ENCODE data around the gene NAA38.

NAA38 gene

DNA sequence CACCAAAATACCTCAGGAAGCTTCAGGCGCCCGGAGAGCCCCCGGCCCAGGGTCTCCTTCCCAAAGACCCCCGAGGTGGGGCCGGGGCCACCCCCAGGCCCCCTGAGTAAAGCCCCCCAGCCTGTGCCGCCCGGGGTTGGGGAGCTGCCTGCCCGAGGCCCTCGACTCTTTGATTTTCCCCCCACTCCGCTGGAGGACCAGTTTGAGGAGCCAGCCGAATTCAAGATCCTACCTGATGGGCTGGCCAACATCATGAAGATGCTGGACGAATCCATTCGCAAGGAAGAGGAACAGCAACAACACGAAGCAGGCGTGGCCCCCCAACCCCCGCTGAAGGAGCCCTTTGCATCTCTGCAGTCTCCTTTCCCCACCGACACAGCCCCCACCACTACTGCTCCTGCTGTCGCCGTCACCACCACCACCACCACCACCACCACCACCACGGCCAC, 9.2 kb downstream of the NAA38 start:
- Mint-ChIP-seq H3K27ac (no peak overlapping the region), H3K9me3 (no peaks in the 10 kb centered on the region), H3K27me3 (ENCODE audit: low read depth, poor library complexity) (peaks cover 11% of the 10 kb centered on the region), H3K36me3 (ENCODE audit: low read depth) (peaks cover 39% of the 10 kb centered on the region), H3K4me3 (no peak overlapping the region), H3K4me1 (peaks cover 42% of the 10 kb centered on the region)
- TF ChIP-seq, protein P1, sequence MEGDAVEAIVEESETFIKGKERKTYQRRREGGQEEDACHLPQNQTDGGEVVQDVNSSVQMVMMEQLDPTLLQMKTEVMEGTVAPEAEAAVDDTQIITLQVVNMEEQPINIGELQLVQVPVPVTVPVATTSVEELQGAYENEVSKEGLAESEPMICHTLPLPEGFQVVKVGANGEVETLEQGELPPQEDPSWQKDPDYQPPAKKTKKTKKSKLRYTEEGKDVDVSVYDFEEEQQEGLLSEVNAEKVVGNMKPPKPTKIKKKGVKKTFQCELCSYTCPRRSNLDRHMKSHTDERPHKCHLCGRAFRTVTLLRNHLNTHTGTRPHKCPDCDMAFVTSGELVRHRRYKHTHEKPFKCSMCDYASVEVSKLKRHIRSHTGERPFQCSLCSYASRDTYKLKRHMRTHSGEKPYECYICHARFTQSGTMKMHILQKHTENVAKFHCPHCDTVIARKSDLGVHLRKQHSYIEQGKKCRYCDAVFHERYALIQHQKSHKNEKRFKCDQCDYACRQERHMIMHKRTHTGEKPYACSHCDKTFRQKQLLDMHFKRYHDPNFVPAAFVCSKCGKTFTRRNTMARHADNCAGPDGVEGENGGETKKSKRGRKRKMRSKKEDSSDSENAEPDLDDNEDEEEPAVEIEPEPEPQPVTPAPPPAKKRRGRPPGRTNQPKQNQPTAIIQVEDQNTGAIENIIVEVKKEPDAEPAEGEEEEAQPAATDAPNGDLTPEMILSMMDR (IDR thresholded peaks at IDR 0.05) = no peak
- DNase-seq = no peak

DNA sequence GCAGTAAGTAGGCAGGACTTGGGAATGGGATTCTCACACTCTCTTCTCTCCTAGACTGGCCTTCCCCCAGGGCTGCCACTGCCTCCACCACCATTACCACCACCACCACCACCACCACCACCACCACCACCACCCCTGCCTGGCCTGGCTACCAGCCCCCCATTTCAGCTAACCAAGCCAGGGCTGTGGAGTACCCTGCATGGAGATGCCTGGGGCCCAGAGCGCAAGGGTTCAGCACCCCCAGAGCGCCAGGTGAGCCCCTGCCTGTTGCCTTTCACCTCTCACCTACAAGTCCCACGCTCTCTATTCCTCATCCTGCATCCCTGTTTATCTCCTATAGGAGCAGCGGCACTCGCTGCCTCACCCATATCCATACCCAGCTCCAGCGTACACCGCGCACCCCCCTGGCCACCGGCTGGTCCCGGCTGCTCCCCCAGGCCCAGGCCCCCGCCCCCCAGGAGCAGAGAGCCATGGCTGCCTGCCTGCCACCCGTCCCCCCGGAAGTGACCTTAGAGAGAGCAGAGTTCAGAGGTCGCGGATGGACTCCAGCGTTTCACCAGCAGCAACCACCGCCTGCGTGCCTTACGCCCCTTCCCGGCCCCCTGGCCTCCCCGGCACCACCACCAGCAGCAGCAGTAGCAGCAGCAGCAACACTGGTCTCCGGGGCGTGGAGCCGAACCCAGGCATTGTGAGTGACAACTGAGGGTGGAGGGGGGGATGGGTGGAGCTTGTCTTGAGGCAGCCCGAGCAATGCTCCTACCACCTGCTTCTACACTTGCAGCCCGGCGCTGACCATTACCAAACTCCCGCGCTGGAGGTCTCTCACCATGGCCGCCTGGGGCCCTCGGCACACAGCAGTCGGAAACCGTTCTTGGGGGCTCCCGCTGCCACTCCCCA, 10.3 kb downstream of the NAA38 start:
- H3K4me3 Mint-ChIP-seq = peak overlapping the region; percentile 38
- no peak overlapping the region for H3K27ac Mint-ChIP-seq
- no peak for DNase-seq
- H3K9me3 Mint-ChIP-seq = no peaks in the 10 kb centered on the region
- H3K27me3 Mint-ChIP-seq (ENCODE audit: low read depth, poor library complexity) = peaks cover 6% of the 10 kb centered on the region
- H3K4me1 Mint-ChIP-seq = peaks cover 43% of the 10 kb centered on the region
- peaks cover 29% of the 10 kb centered on the region for H3K36me3 Mint-ChIP-seq (ENCODE audit: low read depth)
- TF ChIP-seq, protein P1 (IDR thresholded peaks at IDR 0.05) = no peak

DNA sequence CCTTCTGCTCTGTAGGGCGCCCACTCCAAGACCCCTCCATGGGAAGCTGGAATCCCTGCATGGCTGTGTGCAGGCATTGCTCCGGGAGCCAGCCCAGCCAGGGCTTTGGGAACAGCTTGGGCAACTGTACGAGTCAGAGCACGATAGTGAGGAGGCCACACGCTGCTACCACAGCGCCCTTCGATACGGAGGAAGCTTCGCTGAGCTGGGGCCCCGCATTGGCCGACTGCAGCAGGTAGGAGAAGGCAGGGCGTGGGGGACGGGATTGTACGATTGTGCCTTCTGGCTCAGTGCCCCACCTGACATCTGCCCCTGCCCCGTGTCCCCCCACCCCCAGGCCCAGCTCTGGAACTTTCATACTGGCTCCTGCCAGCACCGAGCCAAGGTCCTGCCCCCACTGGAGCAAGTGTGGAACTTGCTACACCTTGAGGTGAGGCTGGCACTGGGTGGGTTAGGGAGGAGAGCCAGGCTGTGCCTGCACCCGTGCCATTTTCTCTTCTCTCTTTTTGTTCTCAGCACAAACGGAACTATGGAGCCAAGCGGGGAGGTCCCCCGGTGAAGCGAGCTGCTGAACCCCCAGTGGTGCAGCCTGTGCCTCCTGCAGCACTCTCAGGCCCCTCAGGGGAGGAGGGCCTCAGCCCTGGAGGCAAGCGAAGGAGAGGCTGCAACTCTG, 11.2 kb downstream of the NAA38 start:
- no peak overlapping the region for H3K27ac Mint-ChIP-seq

DNA sequence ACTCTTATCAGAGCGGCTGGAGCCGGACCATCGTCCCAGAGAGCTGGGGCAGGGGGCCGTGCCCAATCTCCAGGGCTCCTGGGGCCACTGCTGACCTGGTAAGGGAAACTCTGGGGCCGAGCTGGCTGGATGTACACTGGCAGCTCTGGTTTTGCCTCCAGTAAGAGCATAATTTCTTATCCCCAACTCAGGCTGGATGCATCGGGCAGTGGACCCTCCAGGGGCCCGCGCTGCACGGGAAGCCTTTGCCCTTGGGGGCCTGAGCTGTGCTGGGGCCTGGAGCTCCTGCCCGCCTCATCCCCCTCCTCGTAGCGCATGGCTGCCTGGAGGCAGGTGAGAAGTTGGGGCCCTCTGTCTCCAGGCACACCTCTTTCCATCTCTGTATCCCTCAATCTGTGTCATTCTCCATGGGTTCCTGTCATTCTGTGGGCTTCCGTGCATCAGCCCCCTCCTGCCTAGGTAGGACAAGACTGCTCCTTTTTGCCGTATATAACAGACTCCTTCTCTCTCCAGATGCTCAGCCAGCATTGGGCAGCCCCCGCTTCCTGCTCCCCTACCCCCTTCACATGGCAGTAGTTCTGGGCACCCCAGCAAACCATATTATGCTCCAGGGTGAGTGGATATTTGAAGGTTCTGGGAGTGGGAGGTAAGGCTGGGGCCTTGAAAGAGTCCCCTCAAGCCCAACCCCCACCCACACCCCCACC, 11.8 kb downstream of the NAA38 start:
- Mint-ChIP-seq H3K9me3 (no peaks in the 10 kb centered on the region), H3K4me1 (peaks cover 50% of the 10 kb centered on the region), H3K4me3 (peak overlapping the region; percentile 92), H3K27me3 (ENCODE audit: low read depth, poor library complexity) (no peaks in the 10 kb centered on the region), H3K36me3 (ENCODE audit: low read depth) (peaks cover 25% of the 10 kb centered on the region), H3K27ac (peak overlapping the region; percentile 59)
- TF ChIP-seq, protein P1 (IDR thresholded peaks at IDR 0.05) = no peak
- DNase-seq = no peak

More for the DNA sequence above, 11.2 kb downstream of the NAA38 start:
- H3K27me3 Mint-ChIP-seq (ENCODE audit: low read depth, poor library complexity) = no peaks in the 10 kb centered on the region
- H3K4me3 Mint-ChIP-seq = no peak overlapping the region
- peaks cover 43% of the 10 kb centered on the region for H3K4me1 Mint-ChIP-seq
- H3K36me3 Mint-ChIP-seq (ENCODE audit: low read depth) = peaks cover 24% of the 10 kb centered on the region
- no peaks in the 10 kb centered on the region for H3K9me3 Mint-ChIP-seq
- no peak for DNase-seq
- TF ChIP-seq, protein P1 (IDR thresholded peaks at IDR 0.05) = no peak

DNA sequence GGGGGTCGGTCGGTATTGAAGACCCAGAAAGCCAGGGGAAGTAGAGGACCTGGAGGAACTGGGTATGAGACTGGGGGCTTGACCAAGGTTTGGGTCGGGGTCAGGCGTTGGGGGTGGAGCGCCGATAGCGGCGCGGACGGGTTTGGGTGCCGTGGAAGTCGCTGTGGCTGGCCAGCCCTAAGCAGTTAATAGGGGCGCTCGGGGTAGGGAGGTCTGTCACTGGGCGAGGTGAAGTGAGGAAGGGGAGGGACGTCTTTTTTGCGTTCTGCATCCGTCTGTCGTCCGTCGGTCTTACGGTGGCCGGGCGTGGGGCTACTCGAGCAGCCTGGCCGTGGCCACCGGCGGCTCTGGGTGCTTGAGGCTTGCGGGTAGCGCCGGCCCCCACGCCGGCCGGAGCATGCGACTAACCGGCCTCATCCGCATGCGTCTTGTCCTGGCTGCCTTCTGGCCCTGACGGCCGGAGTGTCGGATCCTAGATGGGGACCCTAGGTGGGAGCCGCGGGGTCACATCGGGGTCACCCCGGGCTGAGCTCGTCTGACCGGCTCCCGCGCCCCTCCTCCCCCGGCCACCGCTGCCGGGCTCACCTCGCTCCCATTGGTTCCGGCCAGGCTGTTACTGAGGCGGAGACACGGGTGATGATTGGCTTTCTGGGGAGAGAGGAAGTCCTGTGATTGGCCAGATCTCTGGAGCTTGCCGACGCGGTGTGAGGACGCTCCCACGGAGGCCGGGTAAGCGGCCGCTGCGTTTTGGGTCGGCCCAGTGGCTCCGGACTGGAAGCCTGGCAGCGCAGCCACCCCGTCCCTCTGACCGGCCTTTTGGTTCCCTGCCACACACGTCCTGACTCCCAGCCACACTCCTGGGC, 12.8 kb downstream of the NAA38 start:
- Mint-ChIP-seq H3K4me1 (peaks cover 60% of the 10 kb centered on the region), H3K27me3 (ENCODE audit: low read depth, poor library complexity) (no peaks in the 10 kb centered on the region), H3K27ac (peak overlapping the region; percentile 97), H3K36me3 (ENCODE audit: low read depth) (peaks cover 22% of the 10 kb centered on the region), H3K9me3 (no peaks in the 10 kb centered on the region), H3K4me3 (peak overlapping the region; percentile 92)
- peak; percentile 81 for DNase-seq
- TF ChIP-seq, protein P1 (IDR thresholded peaks at IDR 0.05) = no peak
